Nephron (organoid): Measurements from ENCODE around the gene KDM7A.

Experiments used
- H3K27ac Mint-ChIP-seq, 3 experiments: 2 replicates each; pipeline ENCODE4 v1.8.0; 2020; ENCODE audit warnings: mixed read lengths in 3 of 3, mild to moderate bottlenecking in 2 of 3, moderate library complexity in 1 of 3
- H3K27me3 Mint-ChIP-seq: 2 replicates; pipeline ENCODE4 v1.8.0; 2021; ENCODE audit warnings: low read depth, mild to moderate bottlenecking, moderate library complexity, mixed read lengths
- H3K36me3 Mint-ChIP-seq: 2 replicates; pipeline ENCODE4 v1.8.0; 2020; ENCODE audit warnings: low read depth, mixed read lengths
- H3K4me1 Mint-ChIP-seq: 2 replicates; pipeline ENCODE4 v1.8.0; 2020; ENCODE audit warnings: mixed read lengths
- H3K4me3 Mint-ChIP-seq, 3 experiments: 2 replicates each; pipeline ENCODE4 v1.8.0; 2020; ENCODE audit warnings: mild to moderate bottlenecking in 3 of 3, mixed read lengths in 3 of 3, moderate library complexity in 2 of 3
- H3K9me3 Mint-ChIP-seq: 2 replicates; pipeline ENCODE4 v1.8.0; 2020; ENCODE audit warnings: mixed read lengths
- TF ChIP-seq, protein P1 (sequence below), 3 experiments: fragments of 200-600 bp; sonication (generic); IDR thresholded peaks; one replicate each; pipeline ENCODE4 v1.5.0; 2021; ENCODE audit warnings: antibody characterized with exemption in 3 of 3; ENCODE audit not compliant: unreplicated experiment in 3 of 3

The KDM7A gene

GRCh38 chr7:140218656-140219055, 41.9 kb upstream of the KDM7A start:
- TF ChIP-seq, protein P1, sequence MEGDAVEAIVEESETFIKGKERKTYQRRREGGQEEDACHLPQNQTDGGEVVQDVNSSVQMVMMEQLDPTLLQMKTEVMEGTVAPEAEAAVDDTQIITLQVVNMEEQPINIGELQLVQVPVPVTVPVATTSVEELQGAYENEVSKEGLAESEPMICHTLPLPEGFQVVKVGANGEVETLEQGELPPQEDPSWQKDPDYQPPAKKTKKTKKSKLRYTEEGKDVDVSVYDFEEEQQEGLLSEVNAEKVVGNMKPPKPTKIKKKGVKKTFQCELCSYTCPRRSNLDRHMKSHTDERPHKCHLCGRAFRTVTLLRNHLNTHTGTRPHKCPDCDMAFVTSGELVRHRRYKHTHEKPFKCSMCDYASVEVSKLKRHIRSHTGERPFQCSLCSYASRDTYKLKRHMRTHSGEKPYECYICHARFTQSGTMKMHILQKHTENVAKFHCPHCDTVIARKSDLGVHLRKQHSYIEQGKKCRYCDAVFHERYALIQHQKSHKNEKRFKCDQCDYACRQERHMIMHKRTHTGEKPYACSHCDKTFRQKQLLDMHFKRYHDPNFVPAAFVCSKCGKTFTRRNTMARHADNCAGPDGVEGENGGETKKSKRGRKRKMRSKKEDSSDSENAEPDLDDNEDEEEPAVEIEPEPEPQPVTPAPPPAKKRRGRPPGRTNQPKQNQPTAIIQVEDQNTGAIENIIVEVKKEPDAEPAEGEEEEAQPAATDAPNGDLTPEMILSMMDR (IDR thresholded peaks at IDR 0.05; ENCODE audit: unreplicated experiment in 3 of 3) = no peak
- H3K4me1 Mint-ChIP-seq = peaks cover 4% of the 10 kb centered on the region
- peaks cover 8% of the 10 kb centered on the region for H3K27me3 Mint-ChIP-seq
- no peaks in the 10 kb centered on the region for H3K36me3 Mint-ChIP-seq
- H3K27ac Mint-ChIP-seq = no peak overlapping the region
- H3K9me3 Mint-ChIP-seq = peaks cover 15% of the 10 kb centered on the region
- no peak overlapping the region for H3K4me3 Mint-ChIP-seq

- peaks cover 5% of the 10 kb centered on the region for H3K4me1 Mint-ChIP-seq
- TF ChIP-seq, protein P1 (IDR thresholded peaks at IDR 0.05; ENCODE audit: unreplicated experiment in 3 of 3) = no peak
- H3K9me3 Mint-ChIP-seq = peaks cover 15% of the 10 kb centered on the region
- no peak overlapping the region for H3K27ac Mint-ChIP-seq
- H3K4me3 Mint-ChIP-seq = no peak overlapping the region
- peaks cover 4% of the 10 kb centered on the region for H3K27me3 Mint-ChIP-seq
- H3K36me3 Mint-ChIP-seq = no peaks in the 10 kb centered on the region
Measured at GRCh38 chr7:140217750-140218501, 41.1 kb upstream of the KDM7A start.

DNA sequence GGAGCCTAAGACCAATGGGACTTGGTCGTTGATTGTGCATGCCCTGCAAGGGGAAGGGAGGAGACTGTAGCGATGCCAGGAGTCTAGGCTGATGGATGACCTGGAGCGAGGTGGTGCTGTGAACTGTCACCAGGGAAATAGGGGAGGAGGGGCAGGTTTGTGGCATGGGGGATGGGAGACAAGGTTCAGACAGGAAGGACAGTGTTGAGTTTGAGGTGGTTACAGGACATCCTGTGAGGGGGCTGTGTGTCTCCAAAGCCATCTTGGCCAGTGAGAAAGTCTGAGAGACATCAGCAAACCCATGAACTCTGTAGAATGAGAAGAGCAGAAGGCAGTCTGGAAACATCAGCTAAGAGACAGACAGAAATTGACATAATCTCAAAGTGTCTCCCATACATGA, 38.5 kb upstream of the KDM7A start:
- Mint-ChIP-seq H3K27me3 (peaks cover 10% of the 10 kb centered on the region), H3K27ac (no peak overlapping the region), H3K4me1 (peaks cover 5% of the 10 kb centered on the region), H3K4me3 (no peak overlapping the region), H3K9me3 (peaks cover 15% of the 10 kb centered on the region), H3K36me3 (no peaks in the 10 kb centered on the region)
- TF ChIP-seq, protein P1 (IDR thresholded peaks at IDR 0.05; ENCODE audit: unreplicated experiment in 3 of 3) = no peak

DNA sequence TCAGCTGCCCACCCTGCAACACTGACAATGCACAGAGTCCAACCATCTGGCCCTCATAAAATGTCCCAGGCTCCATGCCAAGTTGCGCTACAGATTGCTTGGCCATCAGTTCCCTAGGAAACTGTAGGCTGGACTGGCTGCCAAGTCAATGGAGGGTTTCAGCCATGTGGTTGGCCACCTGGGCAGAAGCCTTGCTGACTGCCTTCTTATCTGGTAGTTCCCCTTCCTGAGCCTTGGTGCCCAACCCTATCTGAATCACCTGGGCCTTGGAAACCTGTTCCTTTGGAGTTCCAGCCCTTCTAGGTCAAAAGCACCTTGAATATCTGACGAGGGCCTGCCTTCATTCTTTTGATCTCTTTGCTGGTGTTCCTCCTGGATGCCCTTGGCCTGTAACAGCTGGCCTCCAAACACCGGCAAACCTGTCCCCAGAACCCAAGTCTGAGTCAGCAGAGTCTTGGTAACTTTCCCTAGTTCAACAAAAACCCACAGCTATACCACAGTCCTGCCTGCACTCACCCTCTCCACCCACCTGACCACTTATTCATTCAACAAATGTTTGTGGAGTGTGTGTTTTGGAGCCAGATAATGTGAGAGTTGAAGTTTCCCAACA, 37.4 kb upstream of the KDM7A start:
- no peak overlapping the region for H3K27ac Mint-ChIP-seq
- H3K36me3 Mint-ChIP-seq = no peaks in the 10 kb centered on the region
- TF ChIP-seq, protein P1 (IDR thresholded peaks at IDR 0.05; ENCODE audit: unreplicated experiment in 3 of 3) = no peak
- no peak overlapping the region for H3K4me3 Mint-ChIP-seq
- H3K9me3 Mint-ChIP-seq = peaks cover 15% of the 10 kb centered on the region
- H3K4me1 Mint-ChIP-seq = peaks cover 5% of the 10 kb centered on the region
- H3K27me3 Mint-ChIP-seq = peaks cover 15% of the 10 kb centered on the region

DNA sequence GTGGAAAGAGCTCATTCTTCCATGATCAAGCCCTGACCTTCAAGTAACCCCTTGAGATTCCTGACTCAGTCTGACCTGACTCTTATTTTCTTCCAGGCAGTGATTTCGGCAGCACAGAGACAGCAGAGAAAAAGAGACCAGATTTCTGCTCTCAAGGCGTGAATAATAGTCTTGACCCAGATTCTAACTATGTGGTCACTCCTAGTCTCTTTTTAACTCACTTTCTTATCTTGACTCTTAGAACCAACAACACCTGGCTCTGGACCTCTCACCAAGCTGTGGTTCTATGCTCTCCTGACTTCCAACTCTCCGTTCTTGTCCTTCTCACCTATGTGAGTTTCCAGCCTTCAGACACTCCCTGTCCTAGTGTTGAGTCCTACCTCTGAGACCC, 36.9 kb upstream of the KDM7A start:
- Mint-ChIP-seq H3K9me3 (peaks cover 15% of the 10 kb centered on the region), H3K4me3 (no peak overlapping the region), H3K4me1 (peaks cover 5% of the 10 kb centered on the region), H3K36me3 (no peaks in the 10 kb centered on the region), H3K27ac (no peak overlapping the region), H3K27me3 (peaks cover 13% of the 10 kb centered on the region)
- TF ChIP-seq, protein P1 (IDR thresholded peaks at IDR 0.05; ENCODE audit: unreplicated experiment in 3 of 3) = no peak
